ENCODE measurements around the gene MAZ. TPM values are rescaled to one million over a fixed set of nuclear protein-coding genes. Genes with fewer than 3 reads are reported as not detected.
"Not testable (repeated sequence)": the region's sequence is repeated elsewhere in the genome, so short reads cannot be mapped to it uniquely, and the experiment has no call there.

The MAZ gene
- total RNA-seq, 1 donor from 2014 or later = 125 TPM

- no peak overlapping the region for H3K4me3 ChIP-seq (ENCODE audit: low read depth, low read length)
- FAIRE-seq = no peak
- peak; percentile 83 for DNase-seq (ENCODE audit: low read depth)
- no peaks in the 10 kb centered on the region for H3K27me3 ChIP-seq (ENCODE audit: control insufficient read depth, insufficient read depth, low read length)
- no peaks in the 10 kb centered on the region for H3K36me3 ChIP-seq (ENCODE audit: control insufficient read depth, insufficient read depth, low read length)
- TF ChIP-seq CTCF (IDR thresholded peaks at IDR 0.05; ENCODE audit: insufficient read depth, low read length, severe bottlenecking) = no peak
These were observed 22.2 kb upstream of the MAZ start for GRCh38 chr16:29784157-29784556.

- H3K4me3 ChIP-seq (ENCODE audit: low read depth, low read length) = no peak overlapping the region
- DNase-seq (ENCODE audit: low read depth) (no peak), FAIRE-seq (no peak)
- H3K27me3 ChIP-seq (ENCODE audit: control insufficient read depth, insufficient read depth, low read length) = no peaks in the 10 kb centered on the region
- peak; percentile 75 for TF ChIP-seq CTCF (IDR thresholded peaks at IDR 0.05; ENCODE audit: insufficient read depth, low read length, severe bottlenecking)
- no peaks in the 10 kb centered on the region for H3K36me3 ChIP-seq (ENCODE audit: control insufficient read depth, insufficient read depth, low read length)
These were observed 21.3 kb upstream of the MAZ start for GRCh38 chr16:29784901-29785500.

GRCh38 chr16:29787155-29787554 is 19.2 kb upstream of the MAZ start:
- not testable (repeated sequence) for DNase-seq (ENCODE audit: low read depth); H3K4me3 ChIP-seq (ENCODE audit: low read depth, low read length); H3K36me3 ChIP-seq (ENCODE audit: control insufficient read depth, insufficient read depth, low read length); FAIRE-seq; H3K27me3 ChIP-seq (ENCODE audit: control insufficient read depth, insufficient read depth, low read length)

GRCh38 chr16:29789775-29790182 is 16.6 kb upstream of the MAZ start:
- Histone ChIP-seq H3K36me3 (ENCODE audit: control insufficient read depth, insufficient read depth, low read length) (no peaks in the 10 kb centered on the region), H3K4me3 (ENCODE audit: low read depth, low read length) (peak overlapping the region; percentile 98), H3K27me3 (ENCODE audit: control insufficient read depth, insufficient read depth, low read length) (no peaks in the 10 kb centered on the region)
- TF ChIP-seq CTCF (IDR thresholded peaks at IDR 0.05; ENCODE audit: insufficient read depth, low read length, severe bottlenecking) = no peak
- DNase-seq (ENCODE audit: low read depth) (no peak), FAIRE-seq (no peak)

GRCh38 chr16:29790183-29790948 is 16.0 kb upstream of the MAZ start, which contains the start of gene KIF22:
Gene KIF22 (plus strand): TSS chr16:29790751. CDS start chr16:29790760, 9 bp downstream.
- no peaks in the 10 kb centered on the region for H3K36me3 ChIP-seq (ENCODE audit: control insufficient read depth, insufficient read depth, low read length)
- DNase-seq (ENCODE audit: low read depth) = peak; percentile 95
- peak within 1 kb of the TSS; percentile 98 for H3K4me3 ChIP-seq (ENCODE audit: low read depth, low read length)
- peak; percentile 91 for TF ChIP-seq CTCF (IDR thresholded peaks at IDR 0.05; ENCODE audit: insufficient read depth, low read length, severe bottlenecking)
- FAIRE-seq = no peak
- no peaks in the 10 kb centered on the region for H3K27me3 ChIP-seq (ENCODE audit: control insufficient read depth, insufficient read depth, low read length)

GRCh38 chr16:29790949-29791844 is 15.1 kb upstream of the MAZ start:
- H3K4me3 ChIP-seq (ENCODE audit: low read depth, low read length) = peak overlapping the region; percentile 98
- no peak for FAIRE-seq
- DNase-seq (ENCODE audit: low read depth) = no peak
- no peak for TF ChIP-seq CTCF (IDR thresholded peaks at IDR 0.05; ENCODE audit: insufficient read depth, low read length, severe bottlenecking)
- H3K36me3 ChIP-seq (ENCODE audit: control insufficient read depth, insufficient read depth, low read length) = no peaks in the 10 kb centered on the region
- H3K27me3 ChIP-seq (ENCODE audit: control insufficient read depth, insufficient read depth, low read length) = no peaks in the 10 kb centered on the region
